SK-N-SH (cell line): ENCODE results near the gene ATG2B. TPM values are rescaled to one million over a fixed set of nuclear protein-coding genes. Genes with fewer than 3 reads are reported as not detected.

Source experiments
- CTCF ChIA-PET: fragments of 300-600, 350-600 bp; formaldehyde crosslinking; extraction: SDS; loops from one replicate; lab custom pipeline; 2021; lab: Yijun Ruan, JAX
- POLR2A ChIA-PET: fragments of 350-600 bp; sonication (Branson Sonifier 250); formaldehyde crosslinking; extraction: SDS; loops from one replicate; lab custom pipeline; 2020; ENCODE audit warnings: antibody characterized with exemption, inconsistent platforms; lab: Yijun Ruan, JAX
- DNase-seq: peaks from one replicate; pipeline ENCODE4 v3.0.0; 2012
- H2AFZ ChIP-seq: fragments of 200-600 bp; sonication (generic); 2 replicates; pipeline ENCODE4 v1.8.1; 2016; ENCODE audit warnings: antibody characterized with exemption, mild to moderate bottlenecking, low read depth
- H3F3A ChIP-seq: fragments of 200-600 bp; sonication (generic); replicated peaks from 2 replicates; pipeline ENCODE3; 2016; ENCODE audit warnings: antibody characterized with exemption, mild to moderate bottlenecking; ENCODE audit not compliant: insufficient read depth
- H3K27ac ChIP-seq, 2 experiments: fragments of 200-500 bp in 1 of 2; fragments of 200-600 bp in 1 of 2; sonication (Bioruptor generic) in 1 of 2; sonication (generic), shearing (Covaris generic) in 1 of 2; 2 replicates each; pipeline versions ENCODE4 v1.5.1 to v1.6.1; 2014 to 2016; ENCODE audit warnings: low read depth in 2 of 2, inconsistent platforms in 1 of 2, low read length in 1 of 2, mild to moderate bottlenecking in 1 of 2, mixed read lengths in 1 of 2
- H3K27me3 ChIP-seq: fragments of 200-600 bp; sonication (generic), shearing (Covaris generic); 2 replicates; pipeline ENCODE4 v1.6.1; 2016; ENCODE audit warnings: mixed run types; ENCODE audit not compliant: insufficient read depth
- H3K36me3 ChIP-seq, 2 experiments: fragments of 200-500 bp in 1 of 2; fragments of 200-600 bp in 1 of 2; sonication (Bioruptor generic) in 1 of 2; sonication (generic) in 1 of 2; replicated peaks in 1 of 2; 2 replicates each; pipeline versions ENCODE3 to v1.5.1; 2014 to 2016; ENCODE audit warnings: low read length in 1 of 2, mild to moderate bottlenecking in 1 of 2; ENCODE audit not compliant: insufficient read depth in 2 of 2, control insufficient read depth in 1 of 2
- H3K4me1 ChIP-seq, 2 experiments: fragments of 200-500 bp in 1 of 2; fragments of 200-600 bp in 1 of 2; sonication (Bioruptor generic) in 1 of 2; sonication (generic), shearing (Covaris generic) in 1 of 2; 2 replicates each; pipeline versions ENCODE4 v1.5.1 to v1.6.1; 2014 to 2016; ENCODE audit warnings: low read depth in 1 of 2, low read length in 1 of 2, mixed run types in 1 of 2; ENCODE audit not compliant: insufficient read depth in 2 of 2, control insufficient read depth in 1 of 2
- H3K4me2 ChIP-seq: fragments of 200-600 bp; sonication (generic), shearing (Covaris generic); 2 replicates; pipeline ENCODE4 v1.6.1; 2017; ENCODE audit warnings: mixed run types
- H3K4me3 ChIP-seq, 2 experiments: fragments of 200-500 bp in 1 of 2; fragments of 200-600 bp in 1 of 2; sonication (Bioruptor generic) in 1 of 2; sonication (generic), shearing (Covaris generic) in 1 of 2; 2 replicates each; pipeline versions ENCODE4 v1.5.1 to v1.8.1; 2014 to 2016; ENCODE audit warnings: low read depth in 2 of 2, inconsistent platforms in 1 of 2, low read length in 1 of 2, mild to moderate bottlenecking in 1 of 2, mixed read lengths in 1 of 2, moderate library complexity in 1 of 2
- H3K79me2 ChIP-seq: fragments of 200-600 bp; sonication (generic); 2 replicates; pipeline ENCODE4 v1.8.1; 2017; ENCODE audit warnings: mild to moderate bottlenecking; ENCODE audit not compliant: insufficient read depth
- H3K9ac ChIP-seq: fragments of 200-600 bp; sonication (generic); 2 replicates; pipeline ENCODE4 v1.6.1; 2017; ENCODE audit warnings: mixed run types
- H3K9me2 ChIP-seq: fragments of 200-600 bp; sonication (generic); 2 replicates; pipeline ENCODE4 v1.6.1; 2017; ENCODE audit warnings: mixed run types
- H3K9me3 ChIP-seq: fragments of 200-600 bp; sonication (generic); 2 replicates; pipeline ENCODE4 v1.6.1; 2017; ENCODE audit warnings: mixed run types, mild to moderate bottlenecking, moderate library complexity
- H4K20me1 ChIP-seq: fragments of 200-600 bp; sonication (generic); 2 replicates; pipeline ENCODE4 v1.6.1; 2017; ENCODE audit warnings: mild to moderate bottlenecking, mixed run types; ENCODE audit not compliant: insufficient read depth
- CHD2 ChIP-seq: fragments of 150-350 bp; IDR thresholded peaks from 2 replicates; pipeline ENCODE4 v1.6.1; 2018; ENCODE audit warnings: low read length; ENCODE audit not compliant: partially characterized antibody
- EZH2phosphoT487 ChIP-seq: fragments of 200-600 bp; sonication (generic); IDR thresholded peaks from 2 replicates; pipeline ENCODE4 v1.6.1; 2017; ENCODE audit warnings: low read depth, mixed run types, mild to moderate bottlenecking, antibody characterized with exemption, moderate library complexity, borderline replicate concordance
- FOSL2 ChIP-seq: IDR thresholded peaks from 2 replicates; pipeline ENCODE4 v1.4.0; 2012; ENCODE audit warnings: low read depth, mild to moderate bottlenecking, moderate library complexity, borderline replicate concordance
- FOXJ3 ChIP-seq: sonication (generic); formaldehyde crosslinking; IDR thresholded peaks from 2 replicates; pipeline ENCODE4 v1.5.1; 2020; ENCODE audit warnings: mild to moderate bottlenecking, missing genetic modification reagents
- GABPA ChIP-seq: IDR thresholded peaks from 2 replicates; pipeline ENCODE4 v1.4.0; 2012; ENCODE audit warnings: low read depth, mild to moderate bottlenecking
- GATA2 ChIP-seq: sonication (generic); formaldehyde crosslinking; IDR thresholded peaks from 2 replicates; pipeline ENCODE4 v1.5.0; 2020; ENCODE audit warnings: mild to moderate bottlenecking, missing genetic modification reagents
- JUND ChIP-seq: IDR thresholded peaks from 2 replicates; pipeline ENCODE4 v1.4.0; 2012
- MEF2A ChIP-seq: IDR thresholded peaks from 2 replicates; pipeline ENCODE4 v1.4.0; 2012; ENCODE audit warnings: low read depth, borderline replicate concordance
- MXI1 ChIP-seq: IDR thresholded peaks from 2 replicates; pipeline ENCODE4 v1.6.1; 2012; ENCODE audit warnings: mild to moderate bottlenecking, low read depth, low read length, improper control_type of control experiment
- NRF1 ChIP-seq: IDR thresholded peaks from 2 replicates; pipeline ENCODE4 v1.6.1; 2012; ENCODE audit warnings: low read depth, mild to moderate bottlenecking, low read length
- POLR2AphosphoS5 ChIP-seq: IDR thresholded peaks from 2 replicates; pipeline ENCODE4 v1.6.1; 2012; ENCODE audit warnings: low read depth, low read length
- RAD21 ChIP-seq: IDR thresholded peaks from 2 replicates; pipeline ENCODE4 v1.6.1; 2012; ENCODE audit warnings: mild to moderate bottlenecking, low read length
- RFX5 ChIP-seq: IDR thresholded peaks from 2 replicates; pipeline ENCODE4 v1.6.1; 2012; ENCODE audit warnings: mild to moderate bottlenecking, improper control_type of control experiment, low read length
- SMC3 ChIP-seq: IDR thresholded peaks from 2 replicates; pipeline ENCODE4 v1.6.1; 2012; ENCODE audit warnings: low read depth, low read length, improper control_type of control experiment
- TAF1 ChIP-seq: IDR thresholded peaks from 2 replicates; pipeline ENCODE4 v1.6.1; 2012; ENCODE audit warnings: low read depth, mild to moderate bottlenecking, low read length, moderate library complexity, borderline replicate concordance
- WGBS: methylation state at CpG from one replicate; pipeline ENCODE4 v1.1.6; 2017; ENCODE audit warnings: low lambda C conversion rate; 5-methylcytosine and 5-hydroxymethylcytosine counted together
- polyA plus RNA-seq, 3 experiments: library from polyadenylated mRNA; depleted of rRNA; stranded (reverse); fragments of >200 nt; gene quantifications; 2 replicates each; pipeline ENCODE4 v1.2.3, GENCODE V29; 2012
- TF ChIP-seq, protein P1 (sequence below): fragments of 150-350 bp; IDR thresholded peaks from 2 replicates; pipeline ENCODE4 v1.6.1; 2017; ENCODE audit warnings: antibody characterized with exemption, low read length, low read depth, borderline replicate concordance
- TF ChIP-seq, protein P2 (sequence below): IDR thresholded peaks from 2 replicates; pipeline ENCODE4; 2012
- TF ChIP-seq, protein P3 (sequence below): IDR thresholded peaks from 2 replicates; pipeline ENCODE4 v1.6.1; 2012; ENCODE audit warnings: mild to moderate bottlenecking, low read depth, low read length, moderate library complexity
- TF ChIP-seq, protein P4 (sequence below): IDR thresholded peaks from 2 replicates; pipeline ENCODE4 v1.4.0; 2012; ENCODE audit warnings: low read depth, borderline replicate concordance

Gene ATG2B
- polyA plus RNA-seq, 1 of the 3 experiments (the other 2 are of a cell fraction) = 5.8 TPM

DNA sequence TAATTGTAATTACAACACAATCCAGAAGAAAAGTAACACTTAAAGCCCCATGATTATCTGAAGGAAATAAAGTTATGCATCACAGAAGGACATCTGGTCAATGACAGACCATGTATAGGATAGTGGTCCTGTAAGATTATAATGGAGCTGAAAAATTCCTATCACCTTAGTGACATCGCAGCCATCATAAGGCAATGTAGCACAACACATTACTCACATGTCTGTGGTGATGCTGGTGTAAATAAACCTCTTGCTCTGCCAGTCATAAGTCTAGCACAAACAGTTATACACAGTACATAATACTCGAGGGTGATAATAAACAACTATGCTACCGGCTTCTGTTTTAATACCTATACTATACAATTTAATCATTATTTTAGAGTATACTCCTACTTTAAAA lies 11.2 kb downstream of the ATG2B start:
- Histone ChIP-seq H3K9ac (no peak overlapping the region), H3K4me2 (no peak overlapping the region), H4K20me1 (peaks cover 9% of the 10 kb centered on the region; the same call in 1 of the 2 replicates), H3K79me2 (peaks cover 44% of the 10 kb centered on the region), H3K9me3 (no peaks in the 10 kb centered on the region), H3K4me3 (no peak overlapping the region), H3K9me2 (no peaks in the 10 kb centered on the region), H3K4me1 (peaks cover 0 to 5% of the 10 kb centered on the region in 2 experiments; a peak in 1 of 4 replicates), H3K27me3 (no peaks in the 10 kb centered on the region), H3F3A (peaks cover under 1% of the 10 kb centered on the region), H3K36me3 (peaks cover 0 to 5% of the 10 kb centered on the region in 2 experiments), H2AFZ (no peak overlapping the region), H3K27ac (no peak overlapping the region)
- DNase-seq = no peak
- WGBS = 100% methylated on average over 3 of the region's 3 CpGs
- CTCF ChIA-PET = interaction anchor here (1.0 kb wide), 1 partner anchor 8 kb away, joined by 4 read pairs; no protein-coding TSS in a partner anchor
- POLR2A ChIA-PET = no interaction called here
- no peak for TF ChIP-seq FOSL2
- TF ChIP-seq MXI1 = no peak
- no peak for TF ChIP-seq TAF1
- no peak for TF ChIP-seq NRF1
- TF ChIP-seq CHD2 = no peak
- TF ChIP-seq, protein P1, sequence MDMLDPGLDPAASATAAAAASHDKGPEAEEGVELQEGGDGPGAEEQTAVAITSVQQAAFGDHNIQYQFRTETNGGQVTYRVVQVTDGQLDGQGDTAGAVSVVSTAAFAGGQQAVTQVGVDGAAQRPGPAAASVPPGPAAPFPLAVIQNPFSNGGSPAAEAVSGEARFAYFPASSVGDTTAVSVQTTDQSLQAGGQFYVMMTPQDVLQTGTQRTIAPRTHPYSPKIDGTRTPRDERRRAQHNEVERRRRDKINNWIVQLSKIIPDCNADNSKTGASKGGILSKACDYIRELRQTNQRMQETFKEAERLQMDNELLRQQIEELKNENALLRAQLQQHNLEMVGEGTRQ = no peak
- TF ChIP-seq EZH2phosphoT487 = no peak
- no peak for TF ChIP-seq GATA2 (CRISPR knock-in tag)
- TF ChIP-seq RFX5 = no peak
- no peak for TF ChIP-seq GABPA
- no peak for TF ChIP-seq FOXJ3
- no peak for TF ChIP-seq JUND
- TF ChIP-seq, protein P2, sequence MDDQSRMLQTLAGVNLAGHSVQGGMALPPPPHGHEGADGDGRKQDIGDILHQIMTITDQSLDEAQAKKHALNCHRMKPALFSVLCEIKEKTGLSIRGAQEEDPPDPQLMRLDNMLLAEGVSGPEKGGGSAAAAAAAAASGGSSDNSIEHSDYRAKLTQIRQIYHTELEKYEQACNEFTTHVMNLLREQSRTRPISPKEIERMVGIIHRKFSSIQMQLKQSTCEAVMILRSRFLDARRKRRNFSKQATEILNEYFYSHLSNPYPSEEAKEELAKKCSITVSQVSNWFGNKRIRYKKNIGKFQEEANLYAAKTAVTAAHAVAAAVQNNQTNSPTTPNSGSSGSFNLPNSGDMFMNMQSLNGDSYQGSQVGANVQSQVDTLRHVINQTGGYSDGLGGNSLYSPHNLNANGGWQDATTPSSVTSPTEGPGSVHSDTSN = no peak
- TF ChIP-seq, protein P3, sequence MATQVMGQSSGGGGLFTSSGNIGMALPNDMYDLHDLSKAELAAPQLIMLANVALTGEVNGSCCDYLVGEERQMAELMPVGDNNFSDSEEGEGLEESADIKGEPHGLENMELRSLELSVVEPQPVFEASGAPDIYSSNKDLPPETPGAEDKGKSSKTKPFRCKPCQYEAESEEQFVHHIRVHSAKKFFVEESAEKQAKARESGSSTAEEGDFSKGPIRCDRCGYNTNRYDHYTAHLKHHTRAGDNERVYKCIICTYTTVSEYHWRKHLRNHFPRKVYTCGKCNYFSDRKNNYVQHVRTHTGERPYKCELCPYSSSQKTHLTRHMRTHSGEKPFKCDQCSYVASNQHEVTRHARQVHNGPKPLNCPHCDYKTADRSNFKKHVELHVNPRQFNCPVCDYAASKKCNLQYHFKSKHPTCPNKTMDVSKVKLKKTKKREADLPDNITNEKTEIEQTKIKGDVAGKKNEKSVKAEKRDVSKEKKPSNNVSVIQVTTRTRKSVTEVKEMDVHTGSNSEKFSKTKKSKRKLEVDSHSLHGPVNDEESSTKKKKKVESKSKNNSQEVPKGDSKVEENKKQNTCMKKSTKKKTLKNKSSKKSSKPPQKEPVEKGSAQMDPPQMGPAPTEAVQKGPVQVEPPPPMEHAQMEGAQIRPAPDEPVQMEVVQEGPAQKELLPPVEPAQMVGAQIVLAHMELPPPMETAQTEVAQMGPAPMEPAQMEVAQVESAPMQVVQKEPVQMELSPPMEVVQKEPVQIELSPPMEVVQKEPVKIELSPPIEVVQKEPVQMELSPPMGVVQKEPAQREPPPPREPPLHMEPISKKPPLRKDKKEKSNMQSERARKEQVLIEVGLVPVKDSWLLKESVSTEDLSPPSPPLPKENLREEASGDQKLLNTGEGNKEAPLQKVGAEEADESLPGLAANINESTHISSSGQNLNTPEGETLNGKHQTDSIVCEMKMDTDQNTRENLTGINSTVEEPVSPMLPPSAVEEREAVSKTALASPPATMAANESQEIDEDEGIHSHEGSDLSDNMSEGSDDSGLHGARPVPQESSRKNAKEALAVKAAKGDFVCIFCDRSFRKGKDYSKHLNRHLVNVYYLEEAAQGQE = no peak
- TF ChIP-seq, protein P4, sequence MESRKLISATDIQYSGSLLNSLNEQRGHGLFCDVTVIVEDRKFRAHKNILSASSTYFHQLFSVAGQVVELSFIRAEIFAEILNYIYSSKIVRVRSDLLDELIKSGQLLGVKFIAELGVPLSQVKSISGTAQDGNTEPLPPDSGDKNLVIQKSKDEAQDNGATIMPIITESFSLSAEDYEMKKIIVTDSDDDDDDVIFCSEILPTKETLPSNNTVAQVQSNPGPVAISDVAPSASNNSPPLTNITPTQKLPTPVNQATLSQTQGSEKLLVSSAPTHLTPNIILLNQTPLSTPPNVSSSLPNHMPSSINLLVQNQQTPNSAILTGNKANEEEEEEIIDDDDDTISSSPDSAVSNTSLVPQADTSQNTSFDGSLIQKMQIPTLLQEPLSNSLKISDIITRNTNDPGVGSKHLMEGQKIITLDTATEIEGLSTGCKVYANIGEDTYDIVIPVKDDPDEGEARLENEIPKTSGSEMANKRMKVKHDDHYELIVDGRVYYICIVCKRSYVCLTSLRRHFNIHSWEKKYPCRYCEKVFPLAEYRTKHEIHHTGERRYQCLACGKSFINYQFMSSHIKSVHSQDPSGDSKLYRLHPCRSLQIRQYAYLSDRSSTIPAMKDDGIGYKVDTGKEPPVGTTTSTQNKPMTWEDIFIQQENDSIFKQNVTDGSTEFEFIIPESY = no peak
- TF ChIP-seq SMC3 = no peak
- TF ChIP-seq MEF2A = no peak
- no peak for TF ChIP-seq RAD21
- no peak for TF ChIP-seq POLR2AphosphoS5
